Measurements from ENCODE around the gene CCDC159.
A peak's percentile ranks its signal among the peaks of the same experiment; 100 is the strongest.
"Not testable (repeated sequence)": the region's sequence is repeated elsewhere in the genome, so short reads cannot be mapped to it uniquely, and the experiment has no call there.

The CCDC159 gene, protein sequence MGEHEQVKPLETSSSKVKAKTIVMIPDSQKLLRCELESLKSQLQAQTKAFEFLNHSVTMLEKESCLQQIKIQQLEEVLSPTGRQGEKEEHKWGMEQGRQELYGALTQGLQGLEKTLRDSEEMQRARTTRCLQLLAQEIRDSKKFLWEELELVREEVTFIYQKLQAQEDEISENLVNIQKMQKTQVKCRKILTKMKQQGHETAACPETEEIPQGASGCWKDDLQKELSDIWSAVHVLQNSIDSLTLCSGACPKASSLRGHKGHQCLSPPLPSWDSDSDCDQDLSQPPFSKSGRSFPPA
- 6.6 to 20.9 reads per million in 2 experiments for total RNA-seq

DNA sequence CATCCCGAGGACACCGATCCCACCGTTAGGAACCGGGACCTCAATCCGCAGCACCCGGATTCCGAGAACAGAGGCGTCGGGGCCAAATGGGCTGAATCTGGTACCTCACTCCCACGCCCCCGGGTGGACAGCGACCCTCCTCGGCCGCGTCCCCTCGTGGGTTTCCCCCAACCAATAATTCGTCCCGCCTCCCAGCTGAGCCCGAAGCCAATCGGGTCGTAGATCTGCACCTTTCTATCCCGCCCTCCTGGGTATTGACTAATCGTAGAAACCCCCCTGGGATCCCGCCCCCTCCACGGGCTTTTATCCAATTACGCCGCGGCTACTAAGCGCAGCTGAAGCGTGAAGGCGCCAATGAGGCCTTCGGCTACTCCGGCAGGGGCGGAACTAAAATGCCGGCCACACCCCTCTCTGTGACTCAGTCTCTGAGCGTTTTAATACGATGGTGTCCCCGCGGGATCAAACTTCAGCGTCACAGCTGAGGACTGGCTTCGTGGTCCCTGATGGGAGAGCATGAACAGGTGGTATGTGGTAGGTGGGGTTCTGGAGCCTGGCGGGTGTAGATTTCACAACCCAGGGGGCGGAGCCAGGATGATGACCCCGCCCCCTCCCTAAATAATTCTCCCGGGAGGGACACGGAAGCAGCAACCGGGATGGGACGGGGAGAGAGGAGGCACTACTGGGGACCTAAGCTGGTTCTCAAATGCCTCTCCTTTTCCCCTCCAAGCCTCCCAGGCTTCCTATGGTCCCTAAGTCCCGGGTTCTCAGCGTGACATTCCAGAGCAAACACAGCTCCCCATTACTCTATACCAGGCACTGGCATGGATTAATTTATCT, at the start of gene CCDC159, which contains the start of gene TMEM205:
TSS of gene CCDC159 (plus strand) at position 416 of the 837 bp plus-strand sequence. CDS start at position 504, 88 bp downstream.
TSS of gene TMEM205 (minus strand) at position 165 of the 837 bp plus-strand sequence. CDS start 649 bp downstream, outside the sequence.
- DNase-seq (ENCODE audit: low read depth): peak; percentile 98

DNA sequence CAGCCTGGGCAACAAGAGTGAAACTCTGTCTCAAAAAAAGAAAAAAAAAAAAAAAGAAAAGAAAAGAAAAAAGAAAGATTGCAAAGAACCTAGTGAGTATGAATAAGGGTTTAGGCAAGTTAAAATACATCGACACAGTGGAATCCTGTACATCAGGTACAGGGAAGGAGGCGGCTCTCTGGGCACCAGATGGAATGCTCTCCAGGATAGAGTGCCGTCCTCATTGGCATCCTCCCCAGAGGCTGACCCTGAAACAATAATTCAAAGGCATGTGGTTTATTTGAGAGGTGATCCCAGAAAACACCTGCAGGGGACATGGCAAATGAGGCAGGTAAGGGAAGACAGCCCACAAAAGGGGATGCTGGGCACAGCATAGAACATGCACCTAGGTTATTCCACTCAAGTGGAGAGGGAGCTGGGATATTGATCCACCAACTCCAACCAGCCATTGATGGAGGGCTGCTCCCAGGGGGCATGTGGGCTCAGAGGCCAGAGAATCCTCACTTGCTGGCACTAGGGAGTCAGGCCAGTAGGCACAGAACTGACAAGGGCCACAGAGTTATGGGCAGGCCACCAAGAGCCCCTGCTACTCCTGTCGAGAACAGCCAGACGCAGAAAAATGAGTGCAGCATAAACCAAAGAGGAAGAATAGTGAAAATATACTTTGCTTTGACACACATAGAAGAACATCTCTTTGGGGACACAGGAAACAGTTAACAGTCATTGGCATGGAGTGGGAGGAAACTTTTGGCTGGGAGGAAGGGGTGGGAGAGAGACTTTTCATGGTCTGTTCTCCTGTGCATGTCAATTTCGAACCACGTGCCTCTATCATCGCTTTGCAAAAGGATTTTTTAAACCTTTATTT, 46.1 kb upstream of the CCDC159 start:
- DNase-seq (ENCODE audit: low read depth): no peak

DNA sequence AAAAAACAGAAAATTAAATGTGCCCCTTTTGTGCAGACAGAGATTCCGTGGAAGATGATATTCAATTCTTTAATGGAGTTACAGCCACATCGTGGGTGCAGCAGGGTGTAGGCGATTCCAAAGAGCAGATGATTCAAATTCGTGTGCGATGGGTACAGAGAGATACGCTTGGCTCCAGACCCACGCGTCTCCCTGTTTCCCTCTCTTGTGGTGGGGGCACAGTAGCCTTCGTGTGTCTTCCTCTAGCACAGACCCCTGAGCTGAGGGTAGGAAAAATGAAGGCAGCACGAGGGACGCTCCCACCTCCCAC, 45.6 kb upstream of the CCDC159 start:
- DNase-seq (ENCODE audit: low read depth): no peak

DNA sequence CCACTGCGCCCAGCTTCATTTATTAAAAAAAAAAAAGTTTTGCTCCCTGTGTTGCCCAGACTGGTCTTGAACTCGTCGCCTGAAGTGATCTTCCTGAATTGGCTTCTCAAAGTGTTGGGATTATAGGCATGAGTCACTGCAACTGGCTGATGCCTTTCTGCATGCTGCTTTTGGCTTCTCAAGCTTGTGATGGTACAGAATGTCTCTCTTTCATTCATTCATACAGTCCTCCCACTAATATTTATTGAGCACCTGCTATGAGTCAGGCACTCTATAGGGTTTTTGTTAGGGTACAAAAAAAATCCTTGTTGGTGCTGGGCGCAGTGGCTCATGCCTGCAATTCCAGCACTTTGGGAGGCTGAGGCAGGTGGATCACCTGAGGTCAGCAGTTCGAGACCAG, 41.4 kb upstream of the CCDC159 start:
- DNase-seq (ENCODE audit: low read depth): no peak

DNA sequence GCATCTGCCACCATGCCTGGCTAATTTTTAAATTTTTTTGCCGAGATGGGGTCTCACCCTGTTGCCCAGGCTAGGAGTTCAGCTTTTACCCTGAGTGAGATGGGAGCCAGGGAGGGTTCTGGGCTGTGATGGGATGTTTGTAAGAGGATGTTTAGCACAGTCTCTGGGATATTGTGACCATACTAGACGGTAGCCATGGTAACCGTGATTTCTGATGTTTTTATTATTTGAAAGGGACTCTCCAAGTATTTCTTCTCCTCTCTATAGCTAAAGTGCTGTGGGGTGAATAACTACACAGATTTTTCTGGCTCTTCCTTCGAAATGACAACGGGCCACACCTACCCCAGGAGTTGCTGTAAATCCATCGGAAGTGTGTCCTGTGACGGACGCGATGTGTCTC, 40.0 kb upstream of the CCDC159 start:
- DNase-seq (ENCODE audit: low read depth): no peak

DNA sequence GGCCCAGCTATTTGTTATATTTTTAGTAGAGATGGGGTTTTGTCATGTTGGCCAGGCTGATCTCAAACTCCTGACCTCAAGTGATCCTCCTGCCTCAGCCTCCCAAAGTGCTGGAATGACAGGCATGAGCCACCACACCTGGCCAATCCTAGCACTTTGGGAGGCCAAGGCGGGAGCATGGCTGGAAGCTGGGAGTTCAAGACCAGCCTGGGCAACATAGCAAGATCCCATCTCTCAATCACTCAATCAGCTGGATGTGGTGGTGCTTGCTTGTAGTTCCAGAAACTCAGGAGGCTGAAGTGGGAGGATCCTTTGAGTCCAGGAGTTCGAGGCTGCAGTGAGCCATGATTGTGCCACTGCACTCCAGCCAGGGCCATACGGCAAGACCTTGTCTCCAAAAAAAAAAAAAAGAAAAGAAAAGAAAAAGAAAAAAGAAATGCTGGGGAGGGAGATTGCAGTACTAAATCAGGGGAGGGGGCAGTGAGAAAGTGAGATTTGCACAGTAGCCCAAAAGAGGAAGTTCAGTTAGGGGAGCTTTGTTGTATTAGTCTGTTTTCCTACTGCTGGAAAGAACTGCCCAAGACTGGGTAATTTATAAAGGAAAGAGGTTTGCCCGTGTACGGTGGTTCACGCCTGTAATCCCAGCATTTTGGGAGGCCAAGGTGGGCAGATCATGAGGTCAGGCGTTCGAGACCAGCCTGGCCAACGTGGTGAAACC, 25.9 kb upstream of the CCDC159 start:
- not testable (repeated sequence) for DNase-seq (ENCODE audit: low read depth)

DNA sequence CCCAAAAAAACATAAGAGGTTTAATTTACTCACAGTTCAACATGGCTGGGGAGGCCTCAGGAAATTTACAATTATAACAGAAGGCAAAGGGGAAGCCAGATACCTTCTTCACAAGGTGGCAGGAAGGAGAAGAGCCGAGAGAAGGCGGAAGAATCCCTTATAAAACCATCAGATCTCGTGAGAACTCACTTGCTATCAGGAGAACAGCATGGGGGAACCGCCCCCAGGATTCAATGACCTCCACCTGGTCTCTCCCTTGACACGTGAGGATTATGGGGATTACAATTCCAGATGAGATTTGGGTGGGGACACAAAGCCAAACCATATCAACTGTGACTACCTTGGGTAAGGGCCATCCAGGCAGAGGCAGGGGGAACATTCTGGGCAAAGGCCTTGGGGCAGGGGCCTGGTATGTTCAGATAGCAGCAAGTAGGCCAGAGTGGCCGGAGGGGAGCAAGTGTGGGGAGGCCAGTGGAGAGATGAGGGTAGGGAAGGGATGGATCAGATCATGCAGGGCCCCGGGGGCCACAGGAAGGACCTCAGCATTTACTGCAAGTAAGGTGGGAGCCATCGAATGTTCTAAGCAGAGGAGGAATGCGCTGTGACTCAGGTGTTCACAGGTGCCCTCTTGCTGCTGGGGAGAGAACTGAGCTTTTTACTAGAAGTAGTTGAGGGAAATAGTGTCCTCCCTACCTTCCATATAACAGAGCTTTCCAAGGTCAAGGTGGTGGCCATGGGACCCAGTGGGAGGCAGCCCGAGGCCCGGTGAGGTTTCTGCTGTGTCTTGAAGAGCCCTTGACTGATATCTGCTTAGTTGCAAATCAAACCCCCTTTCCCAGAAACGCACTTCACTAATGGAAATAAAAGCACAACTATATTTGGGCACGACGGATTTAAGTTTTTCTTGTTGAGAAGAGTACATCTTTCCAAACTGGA, 24.9 kb upstream of the CCDC159 start:
- no peak for DNase-seq (ENCODE audit: low read depth)

DNA sequence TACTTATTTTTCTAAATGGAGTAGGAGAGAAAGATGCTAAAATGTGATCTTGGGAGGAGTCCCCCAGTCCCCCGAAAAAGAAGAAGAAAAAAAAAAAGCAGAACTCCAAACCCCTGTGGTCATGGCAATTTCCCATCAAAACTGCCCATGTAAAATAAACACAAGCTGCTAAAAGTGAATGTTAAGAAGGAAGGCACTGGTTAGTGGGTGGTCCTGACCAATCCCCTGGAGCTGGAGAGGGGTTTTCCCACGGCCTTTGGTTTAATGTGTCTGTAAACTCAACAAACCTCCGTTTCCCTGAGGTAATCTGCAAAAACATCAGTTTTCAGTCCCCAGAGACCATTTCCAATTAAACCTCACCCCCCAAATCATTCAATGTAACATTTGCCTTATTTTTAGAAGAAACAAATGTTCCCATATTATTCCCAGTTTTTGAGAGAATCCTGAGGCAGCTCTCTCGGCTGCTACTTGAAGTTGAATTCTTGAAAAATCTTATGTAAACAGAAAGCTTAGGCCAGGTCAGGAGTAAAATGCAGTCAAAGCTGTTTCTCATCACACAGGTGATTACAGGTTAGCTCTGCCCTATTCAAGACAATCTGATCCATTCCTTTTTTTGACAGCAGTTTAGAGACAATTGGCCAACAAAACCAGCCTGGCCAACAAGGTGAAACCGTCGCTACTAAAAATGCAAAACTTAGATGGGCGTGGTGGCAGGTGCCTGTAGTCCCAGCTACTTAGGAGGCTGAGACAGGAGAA, 23.9 kb upstream of the CCDC159 start:
- DNase-seq (ENCODE audit: low read depth): no peak

DNA sequence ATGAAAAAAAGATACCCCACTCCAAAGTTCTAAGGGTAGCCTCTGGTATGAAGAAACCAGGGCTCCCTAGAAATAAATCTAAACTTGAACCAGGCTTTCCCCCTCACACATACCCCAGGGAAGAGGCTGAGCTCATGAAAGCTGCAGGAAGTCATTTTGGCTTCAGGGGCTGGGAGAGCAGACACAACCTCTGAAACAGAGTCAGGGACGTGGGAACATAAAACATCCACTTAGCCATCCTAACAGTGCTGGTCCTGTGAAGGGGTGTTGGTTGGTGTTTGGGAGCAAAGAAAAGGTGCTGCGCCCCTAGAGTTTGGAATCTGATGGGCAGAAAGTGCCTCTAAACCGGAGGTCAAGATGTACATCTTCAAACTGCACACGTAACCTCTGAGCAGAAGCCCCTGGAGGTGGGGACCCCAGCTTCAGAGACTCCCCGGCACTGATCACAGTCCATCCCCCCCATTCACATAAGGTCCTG, 22.7 kb upstream of the CCDC159 start:
- no peak for DNase-seq (ENCODE audit: low read depth)

DNA sequence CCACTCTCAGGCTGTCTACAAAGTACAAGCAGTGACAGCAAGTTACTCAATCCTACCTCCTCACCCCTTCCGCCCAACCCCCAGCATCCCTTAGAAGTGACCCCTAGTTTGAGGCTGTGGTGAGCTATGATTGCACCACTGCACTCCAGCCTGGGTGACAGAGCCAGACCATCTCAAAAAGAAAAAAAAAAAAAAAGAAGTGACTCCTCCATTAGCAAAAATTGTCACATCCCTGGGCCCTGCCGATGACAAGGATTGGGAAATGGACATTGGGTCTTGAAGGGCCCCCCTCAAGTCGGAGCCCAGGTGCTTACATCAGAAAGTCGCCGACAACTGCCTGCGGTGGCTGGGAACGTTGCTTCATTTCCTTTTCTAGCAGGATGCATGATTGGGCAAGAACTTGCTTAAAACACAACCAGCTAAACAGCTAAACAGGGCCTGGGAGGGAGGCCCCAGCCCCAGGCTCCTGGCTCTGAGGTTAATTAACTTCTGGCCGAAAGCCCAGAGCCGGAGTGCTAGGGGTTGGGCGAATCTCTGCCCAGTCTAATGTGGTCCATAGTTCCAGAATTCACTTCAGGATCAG, 22.1 kb upstream of the CCDC159 start:
- no peak for DNase-seq (ENCODE audit: low read depth)

DNA sequence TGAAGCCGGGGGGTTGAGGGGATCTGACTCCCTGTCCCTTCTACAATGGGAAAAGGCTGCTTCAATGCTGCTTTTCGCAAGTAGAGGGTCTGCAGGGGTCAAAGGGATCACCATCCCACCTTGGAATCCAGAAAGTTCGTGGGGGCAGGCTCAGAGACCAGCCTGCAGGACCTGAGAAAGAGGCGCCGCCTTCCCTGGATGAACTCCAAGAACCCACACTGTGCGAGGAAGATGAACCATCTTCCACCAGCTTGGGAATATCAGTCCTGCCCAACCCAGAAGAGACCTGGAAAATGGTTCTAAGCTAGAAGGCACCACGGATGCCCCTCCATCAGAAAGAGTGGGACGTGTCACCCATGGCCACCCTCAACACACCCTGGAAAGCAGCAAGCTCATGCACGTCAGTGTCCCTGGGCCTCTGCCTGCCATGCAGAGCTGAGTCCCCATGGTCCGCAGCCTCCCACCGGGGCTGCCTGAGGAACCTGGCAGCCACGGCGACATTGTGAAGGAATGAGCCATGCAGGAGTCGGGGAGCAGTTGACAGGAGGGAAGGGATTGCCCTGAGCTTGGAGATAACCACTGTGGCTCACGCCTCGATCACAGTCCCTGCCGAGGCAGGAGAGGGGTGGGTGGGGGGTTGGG, 21.4 kb upstream of the CCDC159 start:
- DNase-seq (ENCODE audit: low read depth): no peak

DNA sequence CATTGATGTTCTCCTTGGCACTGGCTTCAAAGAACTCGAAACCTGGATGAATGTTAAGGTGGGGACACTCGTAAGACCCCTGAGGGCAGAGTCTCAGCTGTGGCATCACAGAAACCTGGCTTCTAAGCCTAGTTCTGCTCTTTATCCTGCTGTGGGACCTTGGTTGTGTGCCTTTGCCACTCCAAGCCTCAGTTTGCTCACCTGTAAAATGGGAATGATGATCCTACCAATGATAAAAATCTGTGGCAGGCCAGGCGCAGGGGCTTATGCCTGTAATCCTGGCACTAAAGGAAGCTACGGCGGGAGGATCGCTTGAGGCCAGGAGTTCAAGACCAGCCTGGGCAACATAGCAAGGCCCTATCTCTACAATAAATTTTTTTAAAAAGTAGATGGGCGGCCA, 20.8 kb upstream of the CCDC159 start:
- DNase-seq (ENCODE audit: low read depth): no peak

DNA sequence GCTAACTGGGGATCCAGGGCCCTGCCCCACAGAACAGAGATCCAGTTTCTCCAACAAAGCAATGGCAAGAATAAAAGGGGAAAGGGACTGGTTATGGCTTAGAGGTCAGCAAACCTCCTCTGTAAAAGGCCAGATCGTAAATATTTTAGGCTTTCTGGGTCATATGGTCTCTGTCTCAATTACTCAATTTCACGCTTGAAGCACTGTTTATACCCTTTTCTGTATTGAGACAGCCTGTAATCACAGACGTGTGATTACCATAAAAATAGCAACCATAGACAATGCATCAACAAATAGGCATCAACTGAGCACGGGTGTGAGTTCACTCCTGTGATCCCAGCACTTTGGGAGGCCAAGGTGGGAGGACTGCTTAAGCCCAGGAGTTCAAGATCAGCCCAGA, 16.2 kb upstream of the CCDC159 start:
- no peak for DNase-seq (ENCODE audit: low read depth)

DNA sequence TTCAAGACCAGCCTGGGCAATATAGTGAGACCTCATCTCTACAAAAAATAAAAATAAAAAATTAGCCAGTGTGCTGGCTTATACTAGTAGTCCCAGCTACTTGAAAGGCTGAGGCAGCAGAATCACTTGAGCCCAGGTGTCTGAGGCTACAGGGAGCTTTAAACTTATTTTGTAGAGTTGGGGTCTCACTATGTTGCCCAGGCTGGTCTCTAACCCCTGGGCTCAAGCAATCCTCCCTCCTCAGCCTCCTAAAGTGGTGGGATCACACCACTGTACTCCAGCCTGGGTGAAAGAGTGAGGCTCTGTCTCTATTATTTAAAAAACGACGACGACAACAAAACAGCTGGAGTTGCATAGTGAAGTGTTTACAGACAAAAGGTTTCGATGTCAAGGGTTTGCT, 14.8 kb upstream of the CCDC159 start:
- DNase-seq (ENCODE audit: low read depth): no peak

DNA sequence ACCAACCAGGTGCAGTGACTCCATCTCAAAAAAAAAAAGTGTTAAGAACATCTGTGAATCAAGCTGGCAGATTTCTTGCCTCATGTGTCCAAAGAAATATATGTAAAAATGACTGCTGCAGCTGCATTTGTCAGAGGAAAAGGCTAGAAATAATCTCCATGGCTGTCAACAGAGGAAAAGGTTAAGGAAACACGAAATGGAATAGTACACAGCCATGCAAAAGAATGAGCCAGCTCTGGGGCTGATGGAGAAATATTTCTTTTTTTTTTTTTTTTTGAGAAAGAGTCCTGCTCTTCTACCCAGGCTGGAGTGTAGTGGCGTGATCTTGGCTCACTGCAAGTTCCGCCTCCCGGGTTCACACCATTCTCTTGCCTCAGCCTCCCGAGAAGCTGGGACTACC, 13.5 kb upstream of the CCDC159 start:
- no peak for DNase-seq (ENCODE audit: low read depth)

DNA sequence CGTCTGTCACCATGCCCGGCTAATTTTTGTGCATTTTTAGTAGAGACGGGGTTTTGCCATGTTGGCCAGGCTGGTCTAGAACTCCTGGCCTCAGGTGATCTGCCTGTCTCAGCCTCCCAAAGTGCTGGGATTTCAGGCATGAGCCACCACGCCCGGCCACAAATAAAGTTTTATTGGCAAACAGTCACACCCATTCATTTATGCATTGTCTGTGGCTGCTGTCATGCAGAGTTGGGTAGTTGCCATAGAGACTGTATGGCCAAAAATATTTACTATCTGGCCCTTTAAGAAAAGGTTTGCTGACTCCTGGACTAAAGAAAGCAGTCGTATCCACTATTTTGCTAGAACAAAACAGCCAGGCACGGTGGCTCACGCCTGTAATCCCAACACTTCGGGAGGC, 12.5 kb upstream of the CCDC159 start:
- not testable (repeated sequence) for DNase-seq (ENCODE audit: low read depth)

DNA sequence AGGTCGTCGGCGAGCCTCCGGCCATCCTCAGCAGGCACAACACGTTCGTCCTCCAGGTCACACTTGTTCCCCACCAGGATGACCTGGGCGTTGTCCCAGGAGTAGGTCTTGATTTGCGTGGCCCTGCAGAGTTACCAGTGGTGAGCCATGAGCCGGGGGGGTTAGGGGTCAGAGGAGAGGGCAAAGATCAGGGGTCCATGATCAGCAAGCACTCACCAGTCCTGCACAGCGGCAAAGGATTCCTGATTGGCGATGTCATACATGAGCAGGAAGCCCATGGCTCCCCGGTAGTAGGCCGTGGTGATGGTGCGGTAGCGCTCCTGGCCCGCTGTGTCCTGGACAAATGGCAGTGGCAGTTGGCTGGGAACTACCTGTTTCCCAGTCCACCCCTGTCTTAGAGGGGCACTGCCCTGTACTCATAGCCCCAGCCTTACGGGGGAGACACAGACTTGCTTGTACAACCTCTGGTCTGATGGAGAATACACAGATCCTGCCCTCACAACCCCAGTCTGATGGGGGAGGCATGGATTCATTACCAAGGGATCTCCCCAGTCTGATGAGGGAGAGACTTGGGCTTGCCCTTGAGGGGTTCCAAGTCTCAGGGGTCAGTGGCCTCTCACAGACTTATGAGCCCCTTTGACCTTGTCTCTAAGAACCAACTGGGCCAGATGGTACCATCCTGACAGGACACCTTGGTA, 10.7 kb upstream of the CCDC159 start:
- no peak for DNase-seq (ENCODE audit: low read depth)

DNA sequence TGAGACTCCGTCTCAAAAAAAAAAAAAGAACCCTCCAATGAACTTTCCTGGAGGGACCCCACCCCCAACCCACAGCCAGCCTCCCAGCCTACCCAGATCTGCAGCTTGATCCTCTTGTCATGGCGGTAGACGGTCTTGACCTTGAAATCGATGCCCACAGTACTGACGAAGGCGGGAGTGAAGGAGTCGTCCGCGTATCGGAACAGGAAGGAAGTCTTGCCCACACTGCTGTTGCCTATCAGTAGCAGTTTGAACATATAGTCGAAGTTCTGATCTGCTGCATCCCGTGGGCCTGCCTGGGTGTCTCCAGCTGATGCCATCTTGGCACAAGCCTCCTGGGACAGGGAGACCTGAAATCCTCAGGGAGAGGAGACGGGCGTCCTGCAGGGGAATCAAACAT, 9.2 kb upstream of the CCDC159 start:
- no peak for DNase-seq (ENCODE audit: low read depth)

All from T follicular helper cell (primary cell).